ENCODE data around the gene KHDRBS1.
"Not testable (repeated sequence)": the region's sequence is repeated elsewhere in the genome, so short reads cannot be mapped to it uniquely, and the experiment has no call there.

Gene KHDRBS1
- 113 to 118 reads per million in 2 donors for total RNA-seq

- peak; percentile 92 to 99 (median 97) for DNase-seq
These were observed at the start of gene KHDRBS1 for GRCh38 chr1:32013386-32014198. Gene KHDRBS1 (plus strand): TSS chr1:32013868. CDS start chr1:32013996, 128 bp downstream.

- no peak for DNase-seq
These were observed 42.8 kb upstream of the KHDRBS1 start for GRCh38 chr1:31970873-31971272.

- DNase-seq: no peak
These were observed 37.3 kb upstream of the KHDRBS1 start for GRCh38 chr1:31976401-31976800.

- no peak for DNase-seq
These were observed 36.1 kb upstream of the KHDRBS1 start for GRCh38 chr1:31977385-31978131.

- no peak for DNase-seq
These were observed 34.7 kb upstream of the KHDRBS1 start for GRCh38 chr1:31978843-31979400.

- no peak for DNase-seq
These were observed 32.7 kb upstream of the KHDRBS1 start for GRCh38 chr1:31980835-31981455.

GRCh38 chr1:31981456-31981839, 32.2 kb upstream of the KHDRBS1 start:
- DNase-seq: peak in 2 of 5 experiments; percentile 25 to 41

GRCh38 chr1:31981972-31982371, 31.7 kb upstream of the KHDRBS1 start:
- DNase-seq: peak in 2 of 5 experiments; percentile 80 to 90

GRCh38 chr1:31984419-31985347, 29.0 kb upstream of the KHDRBS1 start:
- DNase-seq: peak in 2 of 5 experiments; percentile 8 to 78

- DNase-seq: peak in 2 of 5 experiments; percentile 29 to 68
These were observed 28.2 kb upstream of the KHDRBS1 start for GRCh38 chr1:31985430-31985829.

GRCh38 chr1:31987135-31987619, 26.5 kb upstream of the KHDRBS1 start:
- no peak for DNase-seq

GRCh38 chr1:31989964-31990363, 23.7 kb upstream of the KHDRBS1 start:
- no peak for DNase-seq

- no peak for DNase-seq
These were observed 22.5 kb upstream of the KHDRBS1 start for GRCh38 chr1:31991182-31991581.

GRCh38 chr1:31995263-31995662, 18.4 kb upstream of the KHDRBS1 start:
- DNase-seq: peak in 1 of 5 experiments; percentile 13

GRCh38 chr1:31996121-31996520, 17.5 kb upstream of the KHDRBS1 start:
- not testable (repeated sequence) for DNase-seq

GRCh38 chr1:32001863-32002262, 11.8 kb upstream of the KHDRBS1 start:
- DNase-seq: no peak

GRCh38 chr1:32002285-32002684, 11.4 kb upstream of the KHDRBS1 start:
- not testable (repeated sequence) for DNase-seq

- DNase-seq: no peak
These were observed 8.1 kb upstream of the KHDRBS1 start for GRCh38 chr1:32005522-32005921.

- DNase-seq: no peak
These were observed 6.1 kb upstream of the KHDRBS1 start for GRCh38 chr1:32007591-32007940.

- DNase-seq: no peak
These were observed 3.4 kb upstream of the KHDRBS1 start for GRCh38 chr1:32010246-32010645.

- DNase-seq: no peak
These were observed 821 bp upstream of the KHDRBS1 start for GRCh38 chr1:32012709-32013385.

All from T-helper 2 cell (primary cell).